GM23248 (cell line): ENCODE results near the gene PGAP3.

Source experiments
- EZH2 ChIP-seq: fragments of 200-600 bp; sonication (generic); IDR thresholded peaks from 2 replicates; pipeline ENCODE4 v1.6.1; 2018; ENCODE audit warnings: antibody characterized with exemption, mild to moderate bottlenecking; ENCODE audit not compliant: insufficient read depth, poor library complexity, severe bottlenecking
- EZH2phosphoT487 ChIP-seq: fragments of 200-600 bp; sonication (generic); IDR thresholded peaks from 2 replicates; pipeline ENCODE4 v1.6.1; 2018; ENCODE audit warnings: antibody characterized with exemption, moderate library complexity, mild to moderate bottlenecking, low read depth; ENCODE audit not compliant: insufficient read depth

DNA sequence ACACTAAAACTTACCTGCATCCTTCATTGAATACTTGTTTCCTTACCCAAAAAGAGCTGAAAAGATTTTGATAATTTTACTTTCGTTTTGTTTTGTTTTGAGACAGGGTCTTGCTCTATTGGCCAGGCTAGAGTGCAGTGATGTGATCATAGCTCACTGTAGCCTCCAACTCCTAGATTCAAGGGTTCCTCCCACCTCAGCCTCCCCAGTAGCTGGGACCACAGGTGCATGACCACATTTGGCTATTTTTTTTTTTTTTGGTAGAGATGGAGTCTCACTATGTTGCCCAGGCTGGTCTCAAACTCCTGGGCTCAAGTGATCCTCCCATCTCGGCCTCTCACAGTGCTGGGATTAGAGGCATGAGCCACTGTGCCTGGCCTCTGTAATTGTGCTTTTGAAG is 32.8 kb downstream of the PGAP3 start:
- TF ChIP-seq EZH2, result no peak
- no peak for TF ChIP-seq EZH2phosphoT487
